ENCODE measurements around the gene SGO2. TPM values are rescaled to one million over a fixed set of nuclear protein-coding genes. Genes with fewer than 3 reads are reported as not detected.
"Not testable (repeated sequence)": the region's sequence is repeated elsewhere in the genome, so short reads cannot be mapped to it uniquely, and the experiment has no call there.

SGO2 gene
- total and polyA plus RNA-seq, 2 donors (not counting 1 experiment from before 2014, with no cell fraction given) = 0.89 to 5.3 TPM

DNA sequence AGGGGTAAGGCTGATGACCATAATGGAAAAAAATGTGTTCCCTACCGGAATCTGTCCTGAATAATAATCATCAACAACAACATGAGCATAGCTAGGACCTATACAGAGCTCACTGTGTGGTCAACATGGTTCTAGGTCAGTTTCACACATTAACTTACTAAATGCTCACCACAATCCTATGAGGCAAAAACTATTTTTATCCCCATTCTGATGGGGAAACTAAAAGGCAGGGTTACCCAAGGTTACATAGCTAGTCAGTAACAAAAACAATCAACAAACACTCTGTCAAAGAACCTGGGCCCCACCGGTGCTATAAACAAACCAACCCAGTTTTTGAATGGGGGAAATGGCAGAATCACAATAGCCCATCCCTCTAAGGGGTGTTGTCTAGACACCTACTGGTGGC lies 100.0 kb downstream of the SGO2 start:
- DNase-seq = no peak
- Histone ChIP-seq H3K9ac (ENCODE audit: low read length) (no peak overlapping the region), H3K4me3 (ENCODE audit: control extremely low read depth in 1 of 5, extremely low read depth in 1 of 5, insufficient read depth in 1 of 5, low read depth in 2 of 5, low read length in 4 of 5) (no peak overlapping the region), H3K27ac (ENCODE audit: low read length in 2 of 2) (no peak overlapping the region), H3K4me1 (ENCODE audit: control insufficient read depth in 2 of 2, insufficient read depth in 2 of 2, low read length in 2 of 2) (no peaks in the 10 kb centered on the region), H3K9me3 (ENCODE audit: control extremely low read depth in 1 of 3, control insufficient read depth in 2 of 3, insufficient read depth in 1 of 3, low read length in 2 of 3) (no peaks in the 10 kb centered on the region), H3K79me2 (ENCODE audit: control insufficient read depth, insufficient read depth, low read length) (no peaks in the 10 kb centered on the region), H4K20me1 (ENCODE audit: control insufficient read depth, insufficient read depth, low read length, poor library complexity, severe bottlenecking) (no peaks in the 10 kb centered on the region), H3K27me3 (replicated peaks in 1 of 4; ENCODE audit: control extremely low read depth in 1 of 4, control insufficient read depth in 3 of 4, insufficient read depth in 4 of 4, low read length in 3 of 4) (no peaks in the 10 kb centered on the region), H2AFZ (ENCODE audit: insufficient read depth, low read depth, low read length, poor library complexity, severe bottlenecking) (no peak overlapping the region), H3K4me2 (replicated peaks; ENCODE audit: low read depth, low read length, poor library complexity, severe bottlenecking) (no peak overlapping the region), H3K36me3 (replicated peaks in 1 of 2; ENCODE audit: control extremely low read depth in 1 of 2, control insufficient read depth in 1 of 2, extremely low read depth in 1 of 2, insufficient read depth in 2 of 2, low read length in 1 of 2) (no peaks in the 10 kb centered on the region)
- Mint-ChIP-seq H3K4me1 (no peaks in the 10 kb centered on the region), H3K27ac (no peak overlapping the region), H3K27me3 (peaks cover 34% of the 10 kb centered on the region), H3K4me3 (no peak overlapping the region), H3K9me3 (ENCODE audit: insufficient read depth) (no peaks in the 10 kb centered on the region)
- ChIA-PET POLR2A (no interaction called here), CTCF (no interaction called here)
- ATAC-seq (ENCODE audit: low read depth) = no peak
- intact Hi-C loops (cut with micrococcal nuclease) = no loop called here
- TF ChIP-seq, protein P1, sequence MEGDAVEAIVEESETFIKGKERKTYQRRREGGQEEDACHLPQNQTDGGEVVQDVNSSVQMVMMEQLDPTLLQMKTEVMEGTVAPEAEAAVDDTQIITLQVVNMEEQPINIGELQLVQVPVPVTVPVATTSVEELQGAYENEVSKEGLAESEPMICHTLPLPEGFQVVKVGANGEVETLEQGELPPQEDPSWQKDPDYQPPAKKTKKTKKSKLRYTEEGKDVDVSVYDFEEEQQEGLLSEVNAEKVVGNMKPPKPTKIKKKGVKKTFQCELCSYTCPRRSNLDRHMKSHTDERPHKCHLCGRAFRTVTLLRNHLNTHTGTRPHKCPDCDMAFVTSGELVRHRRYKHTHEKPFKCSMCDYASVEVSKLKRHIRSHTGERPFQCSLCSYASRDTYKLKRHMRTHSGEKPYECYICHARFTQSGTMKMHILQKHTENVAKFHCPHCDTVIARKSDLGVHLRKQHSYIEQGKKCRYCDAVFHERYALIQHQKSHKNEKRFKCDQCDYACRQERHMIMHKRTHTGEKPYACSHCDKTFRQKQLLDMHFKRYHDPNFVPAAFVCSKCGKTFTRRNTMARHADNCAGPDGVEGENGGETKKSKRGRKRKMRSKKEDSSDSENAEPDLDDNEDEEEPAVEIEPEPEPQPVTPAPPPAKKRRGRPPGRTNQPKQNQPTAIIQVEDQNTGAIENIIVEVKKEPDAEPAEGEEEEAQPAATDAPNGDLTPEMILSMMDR (IDR thresholded peaks at IDR 0.05) = no peak
- no peak for TF ChIP-seq EZH2 (IDR thresholded peaks at IDR 0.05; ENCODE audit: borderline replicate concordance, insufficient read depth, low read depth, low read length, poor library complexity, severe bottlenecking)
- WGBS (ENCODE audit: insufficient coverage) = no CpG with 5 or more reads among the region's 2 CpGs

GRCh38 chr2:200627110-200627770 lies 101.2 kb downstream of the SGO2 start:
- ChIA-PET CTCF (no interaction called here), POLR2A (no interaction called here)
- H3K79me2 ChIP-seq (ENCODE audit: control insufficient read depth, insufficient read depth, low read length) = no peaks in the 10 kb centered on the region
- Mint-ChIP-seq H3K27ac (no peak overlapping the region), H3K4me3 (no peak overlapping the region), H3K27me3 (peaks cover 31% of the 10 kb centered on the region), H3K4me1 (no peaks in the 10 kb centered on the region), H3K9me3 (ENCODE audit: insufficient read depth) (no peaks in the 10 kb centered on the region)
- no peaks in the 10 kb centered on the region for H4K20me1 ChIP-seq (ENCODE audit: control insufficient read depth, insufficient read depth, low read length, poor library complexity, severe bottlenecking)
- WGBS (ENCODE audit: insufficient coverage) = no CpG with 5 or more reads among the region's 4 CpGs
- DNase-seq (no peak), ATAC-seq (ENCODE audit: low read depth) (no peak)
- no peak overlapping the region for H3K27ac ChIP-seq (ENCODE audit: low read length in 2 of 2)
- no peaks in the 10 kb centered on the region for H3K36me3 ChIP-seq (replicated peaks in 1 of 2; ENCODE audit: control extremely low read depth in 1 of 2, control insufficient read depth in 1 of 2, extremely low read depth in 1 of 2, insufficient read depth in 2 of 2, low read length in 1 of 2)
- no peaks in the 10 kb centered on the region for H3K4me1 ChIP-seq (ENCODE audit: control insufficient read depth in 2 of 2, insufficient read depth in 2 of 2, low read length in 2 of 2)
- no peak overlapping the region for H3K9ac ChIP-seq (ENCODE audit: low read length)
- H3K9me3 ChIP-seq (ENCODE audit: control extremely low read depth in 1 of 3, control insufficient read depth in 2 of 3, insufficient read depth in 1 of 3, low read length in 2 of 3) = no peaks in the 10 kb centered on the region
- H2AFZ ChIP-seq (ENCODE audit: insufficient read depth, low read depth, low read length, poor library complexity, severe bottlenecking) = no peak overlapping the region
- H3K27me3 ChIP-seq (replicated peaks in 1 of 4; ENCODE audit: control extremely low read depth in 1 of 4, control insufficient read depth in 3 of 4, insufficient read depth in 4 of 4, low read length in 3 of 4) = no peaks in the 10 kb centered on the region
- TF ChIP-seq, protein P1 (IDR thresholded peaks at IDR 0.05) = no peak
- no peak for TF ChIP-seq EZH2 (IDR thresholded peaks at IDR 0.05; ENCODE audit: borderline replicate concordance, insufficient read depth, low read depth, low read length, poor library complexity, severe bottlenecking)
- intact Hi-C loops (cut with micrococcal nuclease) = no loop called here
- no peak overlapping the region for H3K4me2 ChIP-seq (replicated peaks; ENCODE audit: low read depth, low read length, poor library complexity, severe bottlenecking)
- H3K4me3 ChIP-seq (ENCODE audit: control extremely low read depth in 1 of 5, extremely low read depth in 1 of 5, insufficient read depth in 1 of 5, low read depth in 2 of 5, low read length in 4 of 5) = no peak overlapping the region

GRCh38 chr2:200628461-200628860 lies 102.5 kb downstream of the SGO2 start:
- intact Hi-C loops (cut with micrococcal nuclease) = not testable (repeated sequence)
- peaks cover 22% of the 10 kb centered on the region for H3K27me3 Mint-ChIP-seq

More at GRCh38 chr2:200628461-200628860, 102.5 kb downstream of the SGO2 start:
- H3K27ac ChIP-seq (ENCODE audit: low read length in 2 of 2); POLR2A ChIA-PET; H3K79me2 ChIP-seq (ENCODE audit: control insufficient read depth, insufficient read depth, low read length); H3K9me3 ChIP-seq (ENCODE audit: control extremely low read depth in 1 of 3, control insufficient read depth in 2 of 3, insufficient read depth in 1 of 3, low read length in 2 of 3); H3K4me3 ChIP-seq (ENCODE audit: control extremely low read depth in 1 of 5, extremely low read depth in 1 of 5, insufficient read depth in 1 of 5, low read depth in 2 of 5, low read length in 4 of 5); H3K4me2 ChIP-seq (replicated peaks; ENCODE audit: low read depth, low read length, poor library complexity, severe bottlenecking); H3K4me1 Mint-ChIP-seq; H3K9ac ChIP-seq (ENCODE audit: low read length); H3K4me1 ChIP-seq (ENCODE audit: control insufficient read depth in 2 of 2, insufficient read depth in 2 of 2, low read length in 2 of 2); CTCF ChIA-PET; H3K9me3 Mint-ChIP-seq (ENCODE audit: insufficient read depth); H2AFZ ChIP-seq (ENCODE audit: insufficient read depth, low read depth, low read length, poor library complexity, severe bottlenecking); DNase-seq; H4K20me1 ChIP-seq (ENCODE audit: control insufficient read depth, insufficient read depth, low read length, poor library complexity, severe bottlenecking); ATAC-seq (ENCODE audit: low read depth); H3K36me3 ChIP-seq (replicated peaks in 1 of 2; ENCODE audit: control extremely low read depth in 1 of 2, control insufficient read depth in 1 of 2, extremely low read depth in 1 of 2, insufficient read depth in 2 of 2, low read length in 1 of 2); H3K27me3 ChIP-seq (replicated peaks in 1 of 4; ENCODE audit: control extremely low read depth in 1 of 4, control insufficient read depth in 3 of 4, insufficient read depth in 4 of 4, low read length in 3 of 4); H3K27ac Mint-ChIP-seq; H3K4me3 Mint-ChIP-seq: not testable (repeated sequence)
- 100% methylated on average over 4 of the region's 4 CpGs for WGBS (ENCODE audit: insufficient coverage)
